ENCODE data around the gene DDX42. TPM values are rescaled to one million over a fixed set of nuclear protein-coding genes. Genes with fewer than 3 reads are reported as not detected.

The DDX42 gene
- total and polyA plus RNA-seq, 2 of the 13 experiments (the other 11 are each of a cell fraction or from before 2014, with no cell fraction given), result 87.2 to 92.9 TPM

DNA sequence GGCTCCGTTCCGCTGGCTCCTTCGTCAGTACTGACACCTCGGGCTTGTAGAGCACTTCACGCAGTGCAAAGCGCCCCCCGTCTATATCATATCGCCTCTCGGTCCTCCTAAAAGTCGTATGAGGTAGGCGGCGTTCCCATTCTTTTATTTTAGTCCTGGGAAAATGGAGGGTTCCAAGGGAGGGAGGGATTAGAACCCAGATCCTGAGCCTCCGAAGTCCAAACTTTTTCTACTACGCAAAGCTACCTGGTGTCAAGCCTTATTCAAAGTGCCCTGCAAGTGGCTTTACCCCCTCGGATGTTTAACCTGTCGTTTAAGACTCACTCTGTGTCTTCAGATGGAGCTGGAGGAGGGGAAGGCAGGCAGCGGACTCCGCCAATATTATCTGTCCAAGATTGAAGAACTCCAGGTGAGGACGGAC lies 53.8 kb downstream of the DDX42 start (continued):
- TF ChIP-seq, protein P1, sequence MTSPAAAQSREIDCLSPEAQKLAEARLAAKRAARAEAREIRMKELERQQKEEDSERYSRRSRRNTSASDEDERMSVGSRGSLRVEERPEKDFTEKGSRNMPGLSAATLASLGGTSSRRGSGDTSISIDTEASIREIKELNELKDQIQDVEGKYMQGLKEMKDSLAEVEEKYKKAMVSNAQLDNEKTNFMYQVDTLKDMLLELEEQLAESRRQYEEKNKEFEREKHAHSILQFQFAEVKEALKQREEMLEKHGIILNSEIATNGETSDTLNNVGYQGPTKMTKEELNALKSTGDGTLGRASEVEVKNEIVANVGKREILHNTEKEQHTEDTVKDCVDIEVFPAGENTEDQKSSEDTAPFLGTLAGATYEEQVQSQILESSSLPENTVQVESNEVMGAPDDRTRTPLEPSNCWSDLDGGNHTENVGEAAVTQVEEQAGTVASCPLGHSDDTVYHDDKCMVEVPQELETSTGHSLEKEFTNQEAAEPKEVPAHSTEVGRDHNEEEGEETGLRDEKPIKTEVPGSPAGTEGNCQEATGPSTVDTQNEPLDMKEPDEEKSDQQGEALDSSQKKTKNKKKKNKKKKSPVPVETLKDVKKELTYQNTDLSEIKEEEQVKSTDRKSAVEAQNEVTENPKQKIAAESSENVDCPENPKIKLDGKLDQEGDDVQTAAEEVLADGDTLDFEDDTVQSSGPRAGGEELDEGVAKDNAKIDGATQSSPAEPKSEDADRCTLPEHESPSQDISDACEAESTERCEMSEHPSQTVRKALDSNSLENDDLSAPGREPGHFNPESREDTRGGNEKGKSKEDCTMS (CRISPR knock-in tag; conservative IDR thresholded peaks at IDR 0.05), result no peak
- TF ChIP-seq, protein P2, sequence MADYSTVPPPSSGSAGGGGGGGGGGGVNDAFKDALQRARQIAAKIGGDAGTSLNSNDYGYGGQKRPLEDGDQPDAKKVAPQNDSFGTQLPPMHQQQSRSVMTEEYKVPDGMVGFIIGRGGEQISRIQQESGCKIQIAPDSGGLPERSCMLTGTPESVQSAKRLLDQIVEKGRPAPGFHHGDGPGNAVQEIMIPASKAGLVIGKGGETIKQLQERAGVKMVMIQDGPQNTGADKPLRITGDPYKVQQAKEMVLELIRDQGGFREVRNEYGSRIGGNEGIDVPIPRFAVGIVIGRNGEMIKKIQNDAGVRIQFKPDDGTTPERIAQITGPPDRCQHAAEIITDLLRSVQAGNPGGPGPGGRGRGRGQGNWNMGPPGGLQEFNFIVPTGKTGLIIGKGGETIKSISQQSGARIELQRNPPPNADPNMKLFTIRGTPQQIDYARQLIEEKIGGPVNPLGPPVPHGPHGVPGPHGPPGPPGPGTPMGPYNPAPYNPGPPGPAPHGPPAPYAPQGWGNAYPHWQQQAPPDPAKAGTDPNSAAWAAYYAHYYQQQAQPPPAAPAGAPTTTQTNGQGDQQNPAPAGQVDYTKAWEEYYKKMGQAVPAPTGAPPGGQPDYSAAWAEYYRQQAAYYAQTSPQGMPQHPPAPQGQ (CRISPR knock-in tag; IDR thresholded peaks at IDR 0.05; ENCODE audit: borderline replicate concordance), result no peak
- no peak for TF ChIP-seq ZNF432 (CRISPR knock-in tag; IDR thresholded peaks at IDR 0.05; ENCODE audit: borderline replicate concordance)
- TF ChIP-seq ZNF766 (CRISPR knock-in tag; IDR thresholded peaks at IDR 0.05; ENCODE audit: borderline replicate concordance), result 0 out of 2 replicates have a peak, but pooled peaks have one; percentile 17
- TF ChIP-seq, protein P3, sequence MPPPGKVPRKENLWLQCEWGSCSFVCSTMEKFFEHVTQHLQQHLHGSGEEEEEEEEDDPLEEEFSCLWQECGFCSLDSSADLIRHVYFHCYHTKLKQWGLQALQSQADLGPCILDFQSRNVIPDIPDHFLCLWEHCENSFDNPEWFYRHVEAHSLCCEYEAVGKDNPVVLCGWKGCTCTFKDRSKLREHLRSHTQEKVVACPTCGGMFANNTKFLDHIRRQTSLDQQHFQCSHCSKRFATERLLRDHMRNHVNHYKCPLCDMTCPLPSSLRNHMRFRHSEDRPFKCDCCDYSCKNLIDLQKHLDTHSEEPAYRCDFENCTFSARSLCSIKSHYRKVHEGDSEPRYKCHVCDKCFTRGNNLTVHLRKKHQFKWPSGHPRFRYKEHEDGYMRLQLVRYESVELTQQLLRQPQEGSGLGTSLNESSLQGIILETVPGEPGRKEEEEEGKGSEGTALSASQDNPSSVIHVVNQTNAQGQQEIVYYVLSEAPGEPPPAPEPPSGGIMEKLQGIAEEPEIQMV (CRISPR knock-in tag; IDR thresholded peaks at IDR 0.05; ENCODE audit: low read depth), result no peak; the same call in 1 of the 2 replicates
- TF ChIP-seq, protein P4, sequence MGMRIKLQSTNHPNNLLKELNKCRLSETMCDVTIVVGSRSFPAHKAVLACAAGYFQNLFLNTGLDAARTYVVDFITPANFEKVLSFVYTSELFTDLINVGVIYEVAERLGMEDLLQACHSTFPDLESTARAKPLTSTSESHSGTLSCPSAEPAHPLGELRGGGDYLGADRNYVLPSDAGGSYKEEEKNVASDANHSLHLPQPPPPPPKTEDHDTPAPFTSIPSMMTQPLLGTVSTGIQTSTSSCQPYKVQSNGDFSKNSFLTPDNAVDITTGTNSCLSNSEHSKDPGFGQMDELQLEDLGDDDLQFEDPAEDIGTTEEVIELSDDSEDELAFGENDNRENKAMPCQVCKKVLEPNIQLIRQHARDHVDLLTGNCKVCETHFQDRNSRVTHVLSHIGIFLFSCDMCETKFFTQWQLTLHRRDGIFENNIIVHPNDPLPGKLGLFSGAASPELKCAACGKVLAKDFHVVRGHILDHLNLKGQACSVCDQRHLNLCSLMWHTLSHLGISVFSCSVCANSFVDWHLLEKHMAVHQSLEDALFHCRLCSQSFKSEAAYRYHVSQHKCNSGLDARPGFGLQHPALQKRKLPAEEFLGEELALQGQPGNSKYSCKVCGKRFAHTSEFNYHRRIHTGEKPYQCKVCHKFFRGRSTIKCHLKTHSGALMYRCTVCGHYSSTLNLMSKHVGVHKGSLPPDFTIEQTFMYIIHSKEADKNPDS (CRISPR knock-in tag; IDR thresholded peaks at IDR 0.05), result peak; percentile 3; the same call in 1 of the 2 replicates
- 0 out of 2 replicates have a peak, but pooled peaks have one; percentile 68 for TF ChIP-seq ZNF790 (CRISPR knock-in tag; IDR thresholded peaks at IDR 0.05; ENCODE audit: borderline replicate concordance)
- 0 out of 2 replicates have a peak, but pooled peaks have one; percentile 18 for TF ChIP-seq RARG (CRISPR knock-in tag; IDR thresholded peaks at IDR 0.05; ENCODE audit: low read depth)
- no peak for TF ChIP-seq HMG20B (CRISPR knock-in tag; conservative IDR thresholded peaks at IDR 0.05)
- TF ChIP-seq MIER3 (CRISPR knock-in tag; IDR thresholded peaks at IDR 0.05; ENCODE audit: borderline replicate concordance), result no peak
- TF ChIP-seq ASH2L (IDR thresholded peaks at IDR 0.05; ENCODE audit: insufficient read length, low read depth, low read length), result no peak
- no peak for TF ChIP-seq TSC22D2 (CRISPR knock-in tag; IDR thresholded peaks at IDR 0.05; ENCODE audit: borderline replicate concordance)
- TF ChIP-seq EEA1 (CRISPR knock-in tag; IDR thresholded peaks at IDR 0.05; ENCODE audit: borderline replicate concordance), result no peak
- TF ChIP-seq, protein P5, sequence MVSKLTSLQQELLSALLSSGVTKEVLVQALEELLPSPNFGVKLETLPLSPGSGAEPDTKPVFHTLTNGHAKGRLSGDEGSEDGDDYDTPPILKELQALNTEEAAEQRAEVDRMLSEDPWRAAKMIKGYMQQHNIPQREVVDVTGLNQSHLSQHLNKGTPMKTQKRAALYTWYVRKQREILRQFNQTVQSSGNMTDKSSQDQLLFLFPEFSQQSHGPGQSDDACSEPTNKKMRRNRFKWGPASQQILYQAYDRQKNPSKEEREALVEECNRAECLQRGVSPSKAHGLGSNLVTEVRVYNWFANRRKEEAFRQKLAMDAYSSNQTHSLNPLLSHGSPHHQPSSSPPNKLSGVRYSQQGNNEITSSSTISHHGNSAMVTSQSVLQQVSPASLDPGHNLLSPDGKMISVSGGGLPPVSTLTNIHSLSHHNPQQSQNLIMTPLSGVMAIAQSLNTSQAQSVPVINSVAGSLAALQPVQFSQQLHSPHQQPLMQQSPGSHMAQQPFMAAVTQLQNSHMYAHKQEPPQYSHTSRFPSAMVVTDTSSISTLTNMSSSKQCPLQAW (CRISPR knock-in tag; IDR thresholded peaks at IDR 0.05), result 0 out of 2 replicates have a peak, but pooled peaks have one; percentile 7
- no peak for TF ChIP-seq MBNL3 (CRISPR knock-in tag; conservative IDR thresholded peaks at IDR 0.05)
- 0 out of 2 replicates have a peak, but pooled peaks have one; percentile 10 for TF ChIP-seq PHF21A (CRISPR knock-in tag; IDR thresholded peaks at IDR 0.05)
- no peak for TF ChIP-seq NCOA2 (CRISPR knock-in tag; IDR thresholded peaks at IDR 0.05)
- TF ChIP-seq PHB2 (IDR thresholded peaks at IDR 0.05; ENCODE audit: partially characterized antibody), result no peak
- no peak; the same call in 1 of the 2 replicates for TF ChIP-seq ZNF343 (CRISPR knock-in tag; IDR thresholded peaks at IDR 0.05)
- peak; percentile 28; the same call in 1 of the 2 replicates for TF ChIP-seq ZSCAN21 (CRISPR knock-in tag; IDR thresholded peaks at IDR 0.05; ENCODE audit: borderline replicate concordance)
